Measurements from ENCODE around the gene ZFPL1. TPM values are rescaled to one million over a fixed set of nuclear protein-coding genes. Genes with fewer than 3 reads are reported as not detected.

The ZFPL1 gene
- total and polyA plus RNA-seq, 9 of the 15 experiments (the other 6 are each of a cell fraction or from before 2014, with no cell fraction given): 3.7 to 37.5 (median 22.7) TPM

DNA sequence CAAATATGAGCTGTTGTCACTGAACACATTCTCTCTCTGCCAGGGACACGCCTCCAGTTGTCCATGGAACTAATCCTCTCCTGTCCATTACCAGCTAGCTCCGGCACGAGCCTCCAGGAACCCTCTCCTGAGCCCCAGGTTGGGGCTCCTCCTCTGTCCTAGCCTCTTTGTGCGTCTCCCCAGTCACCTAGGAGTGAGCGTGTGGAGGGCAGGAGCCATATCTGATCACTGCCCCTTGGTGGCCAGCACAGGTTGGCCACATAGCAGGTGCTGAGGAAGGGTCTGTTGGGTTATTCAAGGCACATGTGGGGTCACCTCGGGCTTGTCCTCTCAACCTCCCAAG lies 47.8 kb downstream of the ZFPL1 start:
- BruUV-seq (replicated peaks): no TSS peak
- H4K20me1 ChIP-seq (replicated peaks; ENCODE audit: control insufficient read depth, insufficient read depth, low read length): peaks cover 9% of the 10 kb centered on the region; the same call in 1 of the 2 replicates
- peaks cover 41% of the 10 kb centered on the region for H3K79me2 ChIP-seq (ENCODE audit: control insufficient read depth, insufficient read depth, low read length)
- H3K27me3 ChIP-seq (ENCODE audit: control insufficient read depth in 2 of 2, insufficient read depth in 2 of 2, low read length in 2 of 2): no peaks in the 10 kb centered on the region; a peak in 1 of 5 replicates
- H3K36me3 ChIP-seq (ENCODE audit: control insufficient read depth, insufficient read depth, low read length): peaks cover 61% of the 10 kb centered on the region
- POLR2A ChIA-PET: interaction anchor here (1.2 to 8.4 kb wide), 5 partner anchors 11 to 284 kb away, joined by 4 to 182 read pairs (median 14); partner anchors contain the start of genes FAU, MRPL49, SPDYC and ZNHIT2
- H3K9me1 ChIP-seq (ENCODE audit: control insufficient read depth, insufficient read depth, low read length): peaks cover 4% of the 10 kb centered on the region
- CTCF ChIA-PET (ENCODE audit: low intra/inter-chr PET ratio): no interaction called here
- ATAC-seq: no peak
- no peak overlapping the region for H2AFZ ChIP-seq (ENCODE audit: low read depth, low read length)
- H3K9ac ChIP-seq (ENCODE audit: insufficient read depth in 1 of 2, low read depth in 2 of 2, low read length in 2 of 2): peak overlapping the region in 1 of 2 experiments; percentile 99; a peak in 2 of 4 replicates
- in situ Hi-C loops (cut with MboI) (no loop called here), intact Hi-C loops (cut with micrococcal nuclease) (no loop called here)
- FAIRE-seq: no peak
- no peak overlapping the region for H3K4me2 ChIP-seq (ENCODE audit: insufficient read depth, low read length)
- no peak overlapping the region for H3K4me3 ChIP-seq
- 85% methylated on average over 6 of the region's 6 CpGs for WGBS (ENCODE audit: insufficient coverage, low coverage, missing lambda C conversion rate)
- H3K9me3 ChIP-seq (replicated peaks; ENCODE audit: control insufficient read depth, insufficient read depth, low read depth, low read length): no peaks in the 10 kb centered on the region
- H3K4me1 ChIP-seq (replicated peaks in 1 of 2; ENCODE audit: control insufficient read depth in 2 of 2, insufficient read depth in 2 of 2, low read length in 2 of 2): peaks cover 21 to 49% of the 10 kb centered on the region in 2 experiments; a peak in 4 of 5 replicates
- no peak overlapping the region; the same call in 2 of the 3 replicates for H3K27ac ChIP-seq (ENCODE audit: extremely low read depth, low read depth, low read length)
- no peak for DNase-seq (ENCODE audit: extremely low read depth in 1 of 4, low spot score in 3 of 4)
- no peak for TF ChIP-seq USF1 (CRISPR knock-in tag; IDR thresholded peaks at IDR 0.05)
- TF ChIP-seq E2F3 (CRISPR knock-in tag; IDR thresholded peaks at IDR 0.05): no peak
- no peak for TF ChIP-seq RERE (CRISPR knock-in tag; IDR thresholded peaks at IDR 0.05; ENCODE audit: borderline replicate concordance)
- no peak for TF ChIP-seq ZNF699 (CRISPR knock-in tag; IDR thresholded peaks at IDR 0.05; ENCODE audit: insufficient replicate concordance)
- TF ChIP-seq SREBF2 (CRISPR knock-in tag; IDR thresholded peaks at IDR 0.05): no peak
- no peak for TF ChIP-seq SMARCE1 (IDR thresholded peaks at IDR 0.05)
- TF ChIP-seq GTF2B (IDR thresholded peaks at IDR 0.05; ENCODE audit: extremely low read depth, insufficient read length): no peak
- no peak for TF ChIP-seq MCM5 (IDR thresholded peaks at IDR 0.05; ENCODE audit: low read depth)
- TF ChIP-seq, protein P1, sequence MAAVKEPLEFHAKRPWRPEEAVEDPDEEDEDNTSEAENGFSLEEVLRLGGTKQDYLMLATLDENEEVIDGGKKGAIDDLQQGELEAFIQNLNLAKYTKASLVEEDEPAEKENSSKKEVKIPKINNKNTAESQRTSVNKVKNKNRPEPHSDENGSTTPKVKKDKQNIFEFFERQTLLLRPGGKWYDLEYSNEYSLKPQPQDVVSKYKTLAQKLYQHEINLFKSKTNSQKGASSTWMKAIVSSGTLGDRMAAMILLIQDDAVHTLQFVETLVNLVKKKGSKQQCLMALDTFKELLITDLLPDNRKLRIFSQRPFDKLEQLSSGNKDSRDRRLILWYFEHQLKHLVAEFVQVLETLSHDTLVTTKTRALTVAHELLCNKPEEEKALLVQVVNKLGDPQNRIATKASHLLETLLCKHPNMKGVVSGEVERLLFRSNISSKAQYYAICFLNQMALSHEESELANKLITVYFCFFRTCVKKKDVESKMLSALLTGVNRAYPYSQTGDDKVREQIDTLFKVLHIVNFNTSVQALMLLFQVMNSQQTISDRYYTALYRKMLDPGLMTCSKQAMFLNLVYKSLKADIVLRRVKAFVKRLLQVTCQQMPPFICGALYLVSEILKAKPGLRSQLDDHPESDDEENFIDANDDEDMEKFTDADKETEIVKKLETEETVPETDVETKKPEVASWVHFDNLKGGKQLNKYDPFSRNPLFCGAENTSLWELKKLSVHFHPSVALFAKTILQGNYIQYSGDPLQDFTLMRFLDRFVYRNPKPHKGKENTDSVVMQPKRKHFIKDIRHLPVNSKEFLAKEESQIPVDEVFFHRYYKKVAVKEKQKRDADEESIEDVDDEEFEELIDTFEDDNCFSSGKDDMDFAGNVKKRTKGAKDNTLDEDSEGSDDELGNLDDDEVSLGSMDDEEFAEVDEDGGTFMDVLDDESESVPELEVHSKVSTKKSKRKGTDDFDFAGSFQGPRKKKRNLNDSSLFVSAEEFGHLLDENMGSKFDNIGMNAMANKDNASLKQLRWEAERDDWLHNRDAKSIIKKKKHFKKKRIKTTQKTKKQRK (IDR thresholded peaks at IDR 0.05; ENCODE audit: borderline replicate concordance, low read depth, low read length): no peak
- TF ChIP-seq GTF2F1 (IDR thresholded peaks at IDR 0.05; ENCODE audit: low read depth, low read length): no peak
- no peak for TF ChIP-seq C11orf30 (IDR thresholded peaks at IDR 0.05; ENCODE audit: low read depth)
- no peak for TF ChIP-seq HNRNPL (IDR thresholded peaks at IDR 0.05; ENCODE audit: low read depth, low read length)

All from K562 (cell line).